ENCODE data around the gene LCOR. TPM values are rescaled to one million over a fixed set of nuclear protein-coding genes. Genes with fewer than 3 reads are reported as not detected.

Gene LCOR
- total and polyA plus RNA-seq, 2 of the 13 experiments (the other 11 are each of a cell fraction or from before 2014, with no cell fraction given), result 12.4 to 23.7 TPM

- TF ChIP-seq REPIN1 (CRISPR knock-in tag; IDR thresholded peaks at IDR 0.05; ENCODE audit: borderline replicate concordance, low read depth) (no peak), MAFF (IDR thresholded peaks at IDR 0.05; ENCODE audit: low read depth, low read length) (no peak), GATAD1 (CRISPR knock-in tag; IDR thresholded peaks at IDR 0.05) (no peak), IRF2 (CRISPR knock-in tag; IDR thresholded peaks at IDR 0.05) (no peak)
These were observed 208.6 kb downstream of the LCOR start (continued) for GRCh38 chr10:97040706-97041105.

GRCh38 chr10:97042081-97042480, 210.0 kb downstream of the LCOR start:
- H3K79me2 ChIP-seq (ENCODE audit: insufficient read depth, low read length), result no peaks in the 10 kb centered on the region
- no peak overlapping the region for H3K4me2 ChIP-seq (ENCODE audit: low read depth, low read length)
- WGBS (ENCODE audit: low lambda C conversion rate), result 36% methylated on average over 5 of the region's 5 CpGs
- no peak overlapping the region for H3K27ac ChIP-seq (ENCODE audit: extremely low read length, insufficient read depth, low read length)
- peaks cover 26% of the 10 kb centered on the region for H3K4me1 ChIP-seq (ENCODE audit: insufficient read depth, low read length)
- no peak overlapping the region for H3K4me3 ChIP-seq (replicated peaks in 1 of 3; ENCODE audit: insufficient read depth in 1 of 3, low read depth in 2 of 3, low read length in 3 of 3)
- H3K9ac ChIP-seq (ENCODE audit: insufficient read depth, low read depth, low read length), result no peak overlapping the region
- DNase-seq (ENCODE audit: low spot score) (no peak), FAIRE-seq (no peak), ATAC-seq (no peak)
- no peaks in the 10 kb centered on the region for H3K36me3 ChIP-seq (replicated peaks in 1 of 2; ENCODE audit: control insufficient read depth in 1 of 2, insufficient read depth in 2 of 2, low read length in 2 of 2)
- H4K20me1 ChIP-seq (ENCODE audit: insufficient read depth, low read length), result no peaks in the 10 kb centered on the region
- in situ Hi-C loops (cut with HindIII; ENCODE audit: extremely low pct_ligation_motif_present, low pct_unique_long_range_greater_than_20kb) (no loop called here), intact Hi-C loops (cut with micrococcal nuclease; ENCODE audit: unreplicated experiment) (no loop called here)
- CTCF ChIA-PET (ENCODE audit: low intra/inter-chr PET ratio, low total read pairs), result no interaction called here
- peaks cover 2 to 11% of the 10 kb centered on the region in 2 experiments; a peak in 3 of 5 replicates for H3K27me3 ChIP-seq (ENCODE audit: control insufficient read depth in 1 of 2, insufficient read depth in 2 of 2, low read length in 2 of 2)
- POLR2A ChIA-PET, result no interaction called here
- no peaks in the 10 kb centered on the region for H3K9me3 ChIP-seq (ENCODE audit: low read length)
- no peak for TF ChIP-seq BATF2 (CRISPR knock-in tag; IDR thresholded peaks at IDR 0.05)
- TF ChIP-seq SMC3 (IDR thresholded peaks at IDR 0.05; ENCODE audit: low read length), result no peak
- TF ChIP-seq HOXA9 (CRISPR knock-in tag; IDR thresholded peaks at IDR 0.05; ENCODE audit: borderline replicate concordance), result no peak
- TF ChIP-seq PLRG1 (conservative IDR thresholded peaks at IDR 0.05), result no peak
- TF ChIP-seq ZNF549 (CRISPR knock-in tag; IDR thresholded peaks at IDR 0.05), result no peak
- no peak for TF ChIP-seq ZNF121 (CRISPR knock-in tag; IDR thresholded peaks at IDR 0.05)
- TF ChIP-seq UBTF (CRISPR knock-in tag; IDR thresholded peaks at IDR 0.05), result no peak
- no peak for TF ChIP-seq SMARCE1 (IDR thresholded peaks at IDR 0.05; ENCODE audit: borderline replicate concordance)
- no peak for TF ChIP-seq ZNF570 (CRISPR knock-in tag; IDR thresholded peaks at IDR 0.05; ENCODE audit: borderline replicate concordance)
- no peak for TF ChIP-seq ZFP36L1 (CRISPR knock-in tag; IDR thresholded peaks at IDR 0.05)
- TF ChIP-seq MZF1 (CRISPR knock-in tag; IDR thresholded peaks at IDR 0.05; ENCODE audit: borderline replicate concordance), result no peak
- no peak for TF ChIP-seq MED8 (CRISPR knock-in tag; IDR thresholded peaks at IDR 0.05; ENCODE audit: insufficient replicate concordance)
- no TSS peak for BruUV-seq (replicated peaks)
- no peak overlapping the region for H2AFZ ChIP-seq (ENCODE audit: low read length)
